Ascending aorta (tissue), 2 donors: ENCODE data around the gene MFSD12. TPM values are rescaled to one million over a fixed set of nuclear protein-coding genes. Genes with fewer than 3 reads are reported as not detected.
A peak's percentile ranks its signal among the peaks of the same experiment; 100 is the strongest.
"Not testable (repeated sequence)": the region's sequence is repeated elsewhere in the genome, so short reads cannot be mapped to it uniquely, and the experiment has no call there.

ENCODE experiments used
- DNase-seq, 2 donors: peaks; one replicate each; pipeline ENCODE4 v3.0.0-alpha.2; 2019; ENCODE audit warnings: low spot score in 2 of 2
- H3K27ac ChIP-seq, 2 donors: fragments of 200-600 bp; sonication (generic); one replicate each; pipeline ENCODE4 v1.5.1; 2016 to 2017; ENCODE audit warnings: mild to moderate bottlenecking in 1 of 2
- H3K27me3 ChIP-seq: fragments of 200-600 bp; sonication (generic); one replicate; pipeline ENCODE4 v1.5.1; 2017
- H3K36me3 ChIP-seq, 2 donors: fragments of 200-600 bp; sonication (generic); one replicate each; pipeline ENCODE4 v1.5.1; 2016
- H3K4me1 ChIP-seq, 2 donors: fragments of 200-600 bp; sonication (generic); one replicate each; pipeline ENCODE4 v1.5.1; 2016 to 2017; ENCODE audit warnings: mild to moderate bottlenecking in 1 of 2
- H3K4me3 ChIP-seq, 2 donors: fragments of 200-600 bp; sonication (generic); one replicate each; pipeline ENCODE4 v1.5.1; 2016 to 2017; ENCODE audit warnings: mild to moderate bottlenecking in 1 of 2
- H3K9me3 ChIP-seq, 2 donors: fragments of 200-600 bp; sonication (generic); one replicate each; pipeline ENCODE4 v1.5.1; 2016
- intact Hi-C: fragments of 100-400 bp; cut with DNase I; formaldehyde crosslinking; loops from one replicate; pipeline ENCODE4 v1.15.1; 2023
- total RNA-seq: library from RNA; depleted of rRNA; stranded (reverse); fragments of >200 nt; gene quantifications from one replicate; pipeline ENCODE4 v1.1.0, GENCODE V29; 2016
- TF ChIP-seq, protein P1 (sequence below), 3 experiments: fragments of 200-600 bp in 2 of 3; fragments of 450-650 bp in 1 of 3; sonication (generic) in 2 of 3; IDR thresholded peaks; one replicate each; pipeline ENCODE4 v1.5.1; 2016 to 2019; ENCODE audit warnings: antibody characterized with exemption in 3 of 3, mild to moderate bottlenecking in 1 of 3, moderate library complexity in 1 of 3

The MFSD12 gene
- total RNA-seq, 1 donor from 2014 or later, result 133 TPM

DNA sequence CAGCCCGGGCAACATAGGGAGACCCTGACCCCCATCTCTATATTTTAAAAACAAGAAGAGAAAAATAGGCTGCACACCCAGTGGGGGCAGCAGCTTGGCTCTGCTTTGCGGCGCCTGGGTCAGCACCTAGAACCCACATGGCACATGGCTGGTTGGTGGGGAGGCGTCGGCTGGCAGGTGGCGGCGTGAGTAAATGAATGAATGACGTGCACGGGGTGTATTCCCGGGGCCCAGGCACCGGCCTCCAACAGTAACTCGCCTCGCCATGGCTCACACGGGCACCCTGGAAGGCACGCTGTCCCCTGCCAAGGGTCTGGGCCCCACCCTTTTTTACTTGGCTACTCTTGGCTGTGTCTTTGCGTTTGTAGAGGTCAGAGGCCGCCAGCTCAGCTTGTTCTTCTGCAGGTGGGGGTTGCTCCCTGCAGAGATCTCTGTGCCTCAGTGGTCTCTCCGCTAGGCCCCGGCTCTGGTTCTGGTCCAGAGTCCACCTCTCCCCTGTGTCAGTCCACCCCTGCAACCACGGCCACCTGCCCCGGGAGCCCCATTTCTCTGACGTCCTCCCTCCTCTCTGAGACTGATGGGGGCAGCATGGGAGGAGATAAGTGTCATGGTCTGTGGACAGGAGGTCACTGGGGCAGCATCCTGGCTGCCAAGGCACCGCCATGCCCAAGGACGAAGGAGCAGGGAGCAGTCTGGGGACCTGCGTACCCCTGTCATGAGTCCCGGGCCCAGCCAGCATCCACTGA, 45.7 kb downstream of the MFSD12 start:
- Histone ChIP-seq H3K27ac (no peak overlapping the region), H3K36me3 (peaks cover 0 to 12% of the 10 kb centered on the region in 2 donors), H3K4me3 (no peak overlapping the region), H3K4me1 (peaks cover 5% of the 10 kb centered on the region in 2 donors), H3K27me3 (no peaks in the 10 kb centered on the region), H3K9me3 (no peaks in the 10 kb centered on the region)
- no peak for DNase-seq
- intact Hi-C loops, result no loop called here
- TF ChIP-seq, protein P1, sequence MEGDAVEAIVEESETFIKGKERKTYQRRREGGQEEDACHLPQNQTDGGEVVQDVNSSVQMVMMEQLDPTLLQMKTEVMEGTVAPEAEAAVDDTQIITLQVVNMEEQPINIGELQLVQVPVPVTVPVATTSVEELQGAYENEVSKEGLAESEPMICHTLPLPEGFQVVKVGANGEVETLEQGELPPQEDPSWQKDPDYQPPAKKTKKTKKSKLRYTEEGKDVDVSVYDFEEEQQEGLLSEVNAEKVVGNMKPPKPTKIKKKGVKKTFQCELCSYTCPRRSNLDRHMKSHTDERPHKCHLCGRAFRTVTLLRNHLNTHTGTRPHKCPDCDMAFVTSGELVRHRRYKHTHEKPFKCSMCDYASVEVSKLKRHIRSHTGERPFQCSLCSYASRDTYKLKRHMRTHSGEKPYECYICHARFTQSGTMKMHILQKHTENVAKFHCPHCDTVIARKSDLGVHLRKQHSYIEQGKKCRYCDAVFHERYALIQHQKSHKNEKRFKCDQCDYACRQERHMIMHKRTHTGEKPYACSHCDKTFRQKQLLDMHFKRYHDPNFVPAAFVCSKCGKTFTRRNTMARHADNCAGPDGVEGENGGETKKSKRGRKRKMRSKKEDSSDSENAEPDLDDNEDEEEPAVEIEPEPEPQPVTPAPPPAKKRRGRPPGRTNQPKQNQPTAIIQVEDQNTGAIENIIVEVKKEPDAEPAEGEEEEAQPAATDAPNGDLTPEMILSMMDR (IDR thresholded peaks at IDR 0.05), result no peak

DNA sequence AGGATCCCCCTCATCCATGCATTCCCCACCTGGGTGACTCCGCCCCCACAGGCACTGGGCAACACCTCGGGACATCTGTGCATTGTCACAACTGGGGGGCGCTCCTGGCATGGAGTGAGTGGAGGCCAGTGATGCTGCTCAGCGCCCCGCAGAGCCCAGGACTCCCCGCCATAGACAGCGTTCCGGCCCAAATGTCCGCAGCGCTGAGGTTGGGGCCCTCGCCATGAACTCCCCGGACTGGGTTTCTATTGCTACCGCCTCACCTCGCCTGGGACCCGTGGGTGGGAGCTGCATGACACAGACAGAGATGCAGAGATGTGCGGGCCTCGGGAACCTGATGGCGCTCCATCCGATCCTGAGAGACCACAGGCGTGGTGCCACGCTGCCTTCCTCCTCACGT, 46.7 kb downstream of the MFSD12 start:
- TF ChIP-seq, protein P1 (IDR thresholded peaks at IDR 0.05), result no peak
- Histone ChIP-seq H3K4me1 (peaks cover 5% of the 10 kb centered on the region in 2 donors), H3K27ac (no peak overlapping the region), H3K27me3 (no peaks in the 10 kb centered on the region), H3K9me3 (no peaks in the 10 kb centered on the region), H3K4me3 (no peak overlapping the region), H3K36me3 (peaks cover 0 to 12% of the 10 kb centered on the region in 2 donors)
- intact Hi-C loops, result no loop called here
- DNase-seq, result no peak

DNA sequence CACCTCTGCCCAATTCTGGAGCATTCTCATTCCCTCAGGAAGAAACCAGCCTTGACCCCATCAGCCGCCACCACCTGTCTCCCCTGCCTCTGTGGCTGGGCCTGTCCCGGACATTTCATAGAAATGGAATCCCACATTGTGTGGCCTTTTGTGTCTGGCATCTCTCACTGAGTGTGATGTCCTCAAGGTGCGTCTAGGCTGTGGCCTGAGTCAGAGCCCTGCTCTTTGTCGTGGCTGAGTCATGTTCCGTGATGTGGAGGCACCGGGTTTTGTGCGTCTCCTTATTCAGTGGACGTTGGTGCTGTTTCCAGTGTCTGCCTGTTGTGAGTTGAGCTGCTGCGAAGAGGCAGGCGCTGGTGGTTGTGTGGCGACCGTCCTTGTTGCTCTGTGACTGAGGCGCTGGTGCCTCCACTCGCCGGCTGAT, 47.8 kb downstream of the MFSD12 start:
- Histone ChIP-seq H3K4me3 (no peak overlapping the region), H3K9me3 (no peaks in the 10 kb centered on the region), H3K4me1 (peaks cover 5 to 10% of the 10 kb centered on the region in 2 donors), H3K27me3 (no peaks in the 10 kb centered on the region), H3K36me3 (peaks cover 0 to 12% of the 10 kb centered on the region in 2 donors), H3K27ac (no peak overlapping the region)
- no peak for DNase-seq
- TF ChIP-seq, protein P1 (IDR thresholded peaks at IDR 0.05), result no peak
- intact Hi-C loops, result loop anchor here (5.0 to 10.0 kb wide), 4 partner anchors 48 to 735 kb away; partner anchors contain the start of genes HMG20B, MFSD12, TBXA2R and YJU2

DNA sequence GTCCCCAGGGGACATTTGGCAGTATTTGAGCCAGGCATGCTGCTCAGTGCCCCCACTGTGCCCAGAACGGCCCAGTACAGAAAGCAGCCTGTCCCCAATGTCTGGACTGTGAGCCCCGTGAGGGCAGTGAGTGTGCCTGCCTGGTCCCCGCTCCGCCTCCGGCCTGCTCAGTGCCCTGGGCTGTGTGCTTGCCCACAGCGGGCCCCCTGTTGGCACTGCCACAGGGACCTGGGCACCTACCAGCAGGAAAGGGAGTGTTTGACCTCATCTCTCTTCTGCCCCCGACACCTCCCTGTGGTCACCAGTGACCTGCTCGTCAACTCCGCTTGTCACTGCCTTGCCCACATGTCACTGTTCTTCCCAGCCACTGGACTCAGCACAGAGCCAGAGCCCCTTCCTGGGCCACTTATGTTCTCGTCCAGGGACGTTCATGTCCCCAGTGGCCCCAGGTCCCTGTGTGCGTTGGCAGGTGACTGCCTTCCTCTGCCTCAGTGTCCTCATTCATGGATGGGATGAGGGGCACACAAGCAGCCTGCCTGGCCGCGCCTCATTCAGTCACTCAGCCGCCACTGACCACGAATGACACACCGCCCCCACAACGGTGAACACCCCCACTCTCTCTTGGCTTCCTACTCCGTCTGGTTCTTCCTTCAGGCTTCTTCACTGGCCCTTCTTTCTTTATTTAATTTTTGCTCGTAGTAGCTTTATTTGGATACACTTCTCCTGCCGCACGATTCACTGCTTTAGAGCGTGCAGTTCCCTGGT, 48.4 kb downstream of the MFSD12 start:
- no peak for DNase-seq
- Histone ChIP-seq H3K4me1 (peaks cover 5 to 10% of the 10 kb centered on the region in 2 donors), H3K27ac (no peak overlapping the region), H3K27me3 (no peaks in the 10 kb centered on the region), H3K4me3 (no peak overlapping the region), H3K36me3 (peaks cover 0 to 12% of the 10 kb centered on the region in 2 donors), H3K9me3 (no peaks in the 10 kb centered on the region)
- TF ChIP-seq, protein P1 (IDR thresholded peaks at IDR 0.05), result no peak
- intact Hi-C loops, result loop anchor here (5.0 to 10.0 kb wide), 4 partner anchors 48 to 736 kb away; partner anchors contain the start of genes HMG20B, MFSD12, TBXA2R and YJU2

DNA sequence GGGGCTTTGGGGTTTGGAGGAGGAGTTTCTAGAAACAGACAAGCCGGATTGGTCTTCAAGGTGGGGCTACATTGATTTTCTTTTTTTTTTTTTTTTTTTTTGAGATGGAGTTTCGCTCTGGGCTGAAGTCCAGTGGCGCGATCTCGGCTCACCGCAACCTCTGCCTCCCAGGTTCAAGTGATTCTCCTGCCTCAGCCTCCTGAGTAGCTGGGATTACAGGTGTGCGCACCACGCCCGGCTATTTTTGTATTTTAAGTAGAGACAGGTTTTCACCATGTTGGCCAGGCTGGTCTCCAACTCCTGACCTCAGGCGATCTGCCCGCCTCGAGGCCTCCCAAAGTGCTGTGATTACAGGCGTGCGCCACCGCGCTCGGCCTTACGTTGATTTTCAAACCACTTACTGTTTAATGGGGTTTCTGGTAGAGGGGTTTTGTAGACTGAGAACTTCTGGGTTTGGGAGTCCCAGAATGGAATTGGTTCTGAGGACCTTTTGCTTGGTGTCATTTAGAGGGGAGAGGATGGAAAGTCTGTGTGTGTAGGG, 49.2 kb downstream of the MFSD12 start:
- intact Hi-C loops, result loop anchor here (5.0 to 10.0 kb wide), 4 partner anchors 49 to 737 kb away; partner anchors contain the start of genes HMG20B, MFSD12, TBXA2R and YJU2
- H3K36me3 ChIP-seq, result peaks cover 0 to 12% of the 10 kb centered on the region in 2 donors
- not testable (repeated sequence) for H3K4me1 ChIP-seq, H3K9me3 ChIP-seq, DNase-seq, H3K27me3 ChIP-seq, H3K27ac ChIP-seq
- H3K4me3 ChIP-seq, result peak overlapping the region; percentile 90 to 100
